ENCODE data around the gene THSD4. TPM values are rescaled to one million over a fixed set of nuclear protein-coding genes. Genes with fewer than 3 reads are reported as not detected.

Gene THSD4
- total RNA-seq, 4 donors from 2014 or later = 23.0 to 68.5 (median 48.6) TPM

DNA sequence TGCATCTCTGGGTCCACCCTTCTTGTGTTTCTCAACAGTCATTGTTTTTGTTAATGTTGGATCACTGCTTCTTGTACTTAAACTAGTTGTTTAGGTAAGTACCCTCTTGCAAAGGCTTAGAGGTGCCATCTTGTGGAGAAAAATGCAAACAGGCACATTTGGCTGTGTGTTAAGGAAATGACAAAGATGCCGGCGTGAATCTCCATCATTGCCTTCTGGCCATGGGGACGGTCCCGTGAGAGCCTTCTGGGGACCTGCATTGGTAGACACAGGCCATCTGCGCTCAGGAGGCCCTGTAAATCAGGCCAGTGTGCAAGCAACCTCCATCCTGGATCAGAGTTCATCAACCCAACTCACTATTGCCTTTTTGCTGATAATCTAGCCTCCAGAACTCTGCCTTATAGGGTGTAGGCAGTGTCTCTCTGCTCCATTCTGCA lies 536.5 kb downstream of the THSD4 start:
- Histone ChIP-seq H3K4me1 (no peaks in the 10 kb centered on the region), H3K9me3 (no peaks in the 10 kb centered on the region), H3K27ac (no peak overlapping the region), H3K27me3 (no peaks in the 10 kb centered on the region), H3K36me3 (no peaks in the 10 kb centered on the region), H3K4me3 (replicated peaks in 1 of 3) (no peak overlapping the region)
- TF ChIP-seq, protein P1, sequence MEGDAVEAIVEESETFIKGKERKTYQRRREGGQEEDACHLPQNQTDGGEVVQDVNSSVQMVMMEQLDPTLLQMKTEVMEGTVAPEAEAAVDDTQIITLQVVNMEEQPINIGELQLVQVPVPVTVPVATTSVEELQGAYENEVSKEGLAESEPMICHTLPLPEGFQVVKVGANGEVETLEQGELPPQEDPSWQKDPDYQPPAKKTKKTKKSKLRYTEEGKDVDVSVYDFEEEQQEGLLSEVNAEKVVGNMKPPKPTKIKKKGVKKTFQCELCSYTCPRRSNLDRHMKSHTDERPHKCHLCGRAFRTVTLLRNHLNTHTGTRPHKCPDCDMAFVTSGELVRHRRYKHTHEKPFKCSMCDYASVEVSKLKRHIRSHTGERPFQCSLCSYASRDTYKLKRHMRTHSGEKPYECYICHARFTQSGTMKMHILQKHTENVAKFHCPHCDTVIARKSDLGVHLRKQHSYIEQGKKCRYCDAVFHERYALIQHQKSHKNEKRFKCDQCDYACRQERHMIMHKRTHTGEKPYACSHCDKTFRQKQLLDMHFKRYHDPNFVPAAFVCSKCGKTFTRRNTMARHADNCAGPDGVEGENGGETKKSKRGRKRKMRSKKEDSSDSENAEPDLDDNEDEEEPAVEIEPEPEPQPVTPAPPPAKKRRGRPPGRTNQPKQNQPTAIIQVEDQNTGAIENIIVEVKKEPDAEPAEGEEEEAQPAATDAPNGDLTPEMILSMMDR (IDR thresholded peaks at IDR 0.05) = peak; percentile 10 to 58 (median 46)
- TF ChIP-seq POLR2A (IDR thresholded peaks at IDR 0.05) = no peak
- DNase-seq = peak; percentile 18 to 29
- 35 to 43% methylated on average over 5 of the region's 5 CpGs for WGBS, 2 donors
- intact Hi-C loops (cut with DNase I) = no loop called here

- H3K4me3 ChIP-seq (replicated peaks in 1 of 3) = no peak overlapping the region
- TF ChIP-seq, protein P1 (IDR thresholded peaks at IDR 0.05) = no peak
- no peak for TF ChIP-seq POLR2A (IDR thresholded peaks at IDR 0.05)
- no peaks in the 10 kb centered on the region for H3K36me3 ChIP-seq
- intact Hi-C loops (cut with DNase I) = no loop called here
- no peaks in the 10 kb centered on the region for H3K27me3 ChIP-seq
- H3K9me3 ChIP-seq = no peaks in the 10 kb centered on the region
- no peaks in the 10 kb centered on the region for H3K4me1 ChIP-seq
- no peak for DNase-seq
- whole genome bisulfite sequencing, 2 donors = 65 to 79% methylated on average over 8 of the region's 8 CpGs
- H3K27ac ChIP-seq = peak overlapping the region in 1 of 3 donors; percentile 1
Observed at GRCh38 chr15:71654042-71654719, 538.9 kb downstream of the THSD4 start.

DNA sequence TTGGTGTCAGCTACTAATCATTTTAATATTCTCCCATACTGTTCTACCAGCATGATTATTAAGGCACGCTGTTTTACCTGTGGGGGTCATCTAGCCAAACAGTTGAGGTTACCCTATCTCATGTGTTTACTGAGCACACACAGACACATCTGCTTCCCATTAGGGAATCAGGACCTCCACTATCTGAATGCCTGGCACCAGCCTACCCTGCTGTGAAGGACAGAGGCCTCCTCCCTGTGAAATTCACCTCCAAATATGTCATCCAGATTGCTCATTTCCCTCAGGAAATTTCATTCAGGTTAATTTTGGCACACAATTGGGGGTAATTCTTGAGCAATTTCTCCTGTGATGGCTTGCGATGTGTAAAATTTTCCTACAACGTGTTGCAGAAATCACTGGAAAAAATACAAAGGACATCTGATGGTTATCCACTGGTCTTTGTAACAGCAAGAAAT lies 539.5 kb downstream of the THSD4 start:
- no peaks in the 10 kb centered on the region for H3K36me3 ChIP-seq
- peak in 1 of 2 donors; percentile 4 for DNase-seq
- H3K27ac ChIP-seq = peak overlapping the region in 1 of 3 donors; percentile 1
- no peak for TF ChIP-seq POLR2A (IDR thresholded peaks at IDR 0.05)
- TF ChIP-seq, protein P1 (IDR thresholded peaks at IDR 0.05) = no peak
- intact Hi-C loops (cut with DNase I) = no loop called here
- no peaks in the 10 kb centered on the region for H3K27me3 ChIP-seq
- H3K4me1 ChIP-seq = no peaks in the 10 kb centered on the region
- 74 to 85% methylated on average over 3 of the region's 3 CpGs for WGBS, 2 donors
- no peaks in the 10 kb centered on the region for H3K9me3 ChIP-seq
- H3K4me3 ChIP-seq (replicated peaks in 1 of 3) = no peak overlapping the region

- intact Hi-C loops (cut with DNase I) = no loop called here
- DNase-seq = no peak
- Histone ChIP-seq H3K4me3 (replicated peaks in 1 of 3) (no peak overlapping the region), H3K27me3 (no peaks in the 10 kb centered on the region), H3K4me1 (no peaks in the 10 kb centered on the region), H3K36me3 (no peaks in the 10 kb centered on the region), H3K27ac (no peak overlapping the region), H3K9me3 (no peaks in the 10 kb centered on the region)
- no peak for TF ChIP-seq POLR2A (IDR thresholded peaks at IDR 0.05)
- TF ChIP-seq, protein P1 (IDR thresholded peaks at IDR 0.05) = no peak
- 95 to 96% methylated on average over 4 of the region's 4 CpGs for WGBS, 2 donors
Observed at GRCh38 chr15:71656425-71656824, 541.2 kb downstream of the THSD4 start.

DNA sequence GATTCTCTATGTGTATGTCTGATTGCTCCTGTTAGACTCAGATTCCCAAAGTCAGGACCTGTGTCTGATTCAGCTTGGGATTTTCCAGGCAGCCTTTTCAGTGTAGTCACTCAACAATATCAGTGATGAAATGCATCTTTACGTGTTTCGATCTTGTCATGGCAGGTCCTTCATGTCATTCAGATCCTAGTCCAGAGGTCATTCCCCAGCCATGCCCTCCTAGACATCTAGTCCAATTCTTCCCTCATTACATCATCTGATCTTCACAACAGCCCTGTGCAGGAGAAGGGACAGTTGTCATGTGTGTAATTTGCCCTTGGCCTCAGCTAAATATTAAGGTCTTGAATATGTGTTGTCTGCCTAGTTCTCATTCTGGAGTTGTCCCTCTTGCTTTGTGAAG lies 541.9 kb downstream of the THSD4 start:
- WGBS, 2 donors = 96 to 98% methylated on average over 2 of the region's 2 CpGs
- Histone ChIP-seq H3K4me3 (replicated peaks in 1 of 3) (no peak overlapping the region), H3K4me1 (no peaks in the 10 kb centered on the region), H3K27me3 (no peaks in the 10 kb centered on the region), H3K27ac (no peak overlapping the region), H3K9me3 (no peaks in the 10 kb centered on the region), H3K36me3 (no peaks in the 10 kb centered on the region)
- intact Hi-C loops (cut with DNase I) = no loop called here
- no peak for DNase-seq
- TF ChIP-seq, protein P1 (IDR thresholded peaks at IDR 0.05) = no peak
- no peak for TF ChIP-seq POLR2A (IDR thresholded peaks at IDR 0.05)

Measured in thyroid gland (tissue), 4 donors.